ENCODE results near the gene MEMO1.

DNA sequence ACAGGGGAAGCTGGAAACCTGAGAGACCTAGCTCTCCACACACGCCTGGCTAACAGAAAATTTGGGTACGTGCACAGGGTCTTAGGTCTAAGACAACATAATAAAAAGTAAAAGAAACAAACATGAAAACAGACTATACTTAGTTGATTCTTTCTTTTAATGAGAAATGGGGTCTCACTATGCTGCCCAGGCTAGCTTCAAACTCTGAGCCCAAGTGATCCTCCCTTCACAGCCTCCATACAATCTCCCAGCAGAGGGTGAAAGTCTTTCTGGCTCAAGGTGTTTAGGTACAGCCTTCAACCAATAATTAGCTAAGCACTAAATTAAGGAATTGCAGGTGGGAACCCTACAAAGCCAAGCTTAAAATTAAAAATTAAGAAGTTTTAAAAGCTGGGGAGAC is 116.2 kb downstream of the MEMO1 start:
- TF ChIP-seq, protein P1, sequence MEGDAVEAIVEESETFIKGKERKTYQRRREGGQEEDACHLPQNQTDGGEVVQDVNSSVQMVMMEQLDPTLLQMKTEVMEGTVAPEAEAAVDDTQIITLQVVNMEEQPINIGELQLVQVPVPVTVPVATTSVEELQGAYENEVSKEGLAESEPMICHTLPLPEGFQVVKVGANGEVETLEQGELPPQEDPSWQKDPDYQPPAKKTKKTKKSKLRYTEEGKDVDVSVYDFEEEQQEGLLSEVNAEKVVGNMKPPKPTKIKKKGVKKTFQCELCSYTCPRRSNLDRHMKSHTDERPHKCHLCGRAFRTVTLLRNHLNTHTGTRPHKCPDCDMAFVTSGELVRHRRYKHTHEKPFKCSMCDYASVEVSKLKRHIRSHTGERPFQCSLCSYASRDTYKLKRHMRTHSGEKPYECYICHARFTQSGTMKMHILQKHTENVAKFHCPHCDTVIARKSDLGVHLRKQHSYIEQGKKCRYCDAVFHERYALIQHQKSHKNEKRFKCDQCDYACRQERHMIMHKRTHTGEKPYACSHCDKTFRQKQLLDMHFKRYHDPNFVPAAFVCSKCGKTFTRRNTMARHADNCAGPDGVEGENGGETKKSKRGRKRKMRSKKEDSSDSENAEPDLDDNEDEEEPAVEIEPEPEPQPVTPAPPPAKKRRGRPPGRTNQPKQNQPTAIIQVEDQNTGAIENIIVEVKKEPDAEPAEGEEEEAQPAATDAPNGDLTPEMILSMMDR (conservative IDR thresholded peaks at IDR 0.05; ENCODE audit: low read depth, low read length): no peak
- TF ChIP-seq EZH2 (IDR thresholded peaks at IDR 0.05; ENCODE audit: borderline replicate concordance, low read depth, low read length, poor library complexity, severe bottlenecking): no peak
